KMS-11 (cell line): ENCODE data around the gene PHRF1.

Experiments used
- H2AFZ ChIP-seq: fragments of 200-600 bp; sonication (generic); 2 replicates; pipeline ENCODE4 v1.6.1; 2016; ENCODE audit warnings: antibody characterized with exemption, mixed run types, low read depth
- H3K27ac ChIP-seq: fragments of 200-600 bp; sonication (generic); 2 replicates; pipeline ENCODE4 v1.6.1; 2016; ENCODE audit warnings: mild to moderate bottlenecking, mixed run types
- H3K27me3 ChIP-seq: fragments of 200-600 bp; sonication (generic); 2 replicates; pipeline ENCODE4 v1.6.1; 2017; ENCODE audit warnings: mild to moderate bottlenecking, low read depth, mixed run types, moderate library complexity; ENCODE audit not compliant: insufficient read depth
- H3K36me3 ChIP-seq: fragments of 200-600 bp; sonication (generic); 2 replicates; pipeline ENCODE4 v1.6.1; 2017; ENCODE audit warnings: mild to moderate bottlenecking, mixed run types; ENCODE audit not compliant: insufficient read depth
- H3K4me1 ChIP-seq: fragments of 200-600 bp; sonication (generic); 2 replicates; pipeline ENCODE4 v1.6.1; 2016; ENCODE audit warnings: mild to moderate bottlenecking, low read depth, mixed run types; ENCODE audit not compliant: poor library complexity, severe bottlenecking
- H3K4me2 ChIP-seq: fragments of 200-600 bp; sonication (generic); 2 replicates; pipeline ENCODE4 v1.7.0; 2016; ENCODE audit warnings: mild to moderate bottlenecking, mixed run types
- H3K4me3 ChIP-seq: fragments of 200-600 bp; sonication (generic); IDR thresholded peaks from 2 replicates; pipeline ENCODE4 v1.6.1; 2017; ENCODE audit warnings: low read depth, low read length, mixed read lengths; ENCODE audit not compliant: insufficient read depth
- H3K79me2 ChIP-seq: fragments of 200-600 bp; sonication (generic); 2 replicates; pipeline ENCODE4 v1.6.1; 2016; ENCODE audit warnings: low read depth, mixed run types; ENCODE audit not compliant: insufficient read depth
- H3K9ac ChIP-seq: fragments of 200-600 bp; sonication (generic); 2 replicates; pipeline ENCODE4 v1.6.1; 2016; ENCODE audit warnings: mild to moderate bottlenecking, mixed run types
- H4K20me1 ChIP-seq: fragments of 200-600 bp; sonication (generic); 2 replicates; pipeline ENCODE4 v1.6.1; 2016; ENCODE audit warnings: mild to moderate bottlenecking, mixed run types; ENCODE audit not compliant: insufficient read depth
- CTCF ChIP-seq: fragments of 200-600 bp; sonication (generic); conservative IDR thresholded peaks from 2 replicates; pipeline ENCODE4 v1.6.1; 2017; ENCODE audit warnings: low read depth, mild to moderate bottlenecking, antibody characterized with exemption, low read length, moderate library complexity, mixed read lengths

PHRF1 gene

DNA sequence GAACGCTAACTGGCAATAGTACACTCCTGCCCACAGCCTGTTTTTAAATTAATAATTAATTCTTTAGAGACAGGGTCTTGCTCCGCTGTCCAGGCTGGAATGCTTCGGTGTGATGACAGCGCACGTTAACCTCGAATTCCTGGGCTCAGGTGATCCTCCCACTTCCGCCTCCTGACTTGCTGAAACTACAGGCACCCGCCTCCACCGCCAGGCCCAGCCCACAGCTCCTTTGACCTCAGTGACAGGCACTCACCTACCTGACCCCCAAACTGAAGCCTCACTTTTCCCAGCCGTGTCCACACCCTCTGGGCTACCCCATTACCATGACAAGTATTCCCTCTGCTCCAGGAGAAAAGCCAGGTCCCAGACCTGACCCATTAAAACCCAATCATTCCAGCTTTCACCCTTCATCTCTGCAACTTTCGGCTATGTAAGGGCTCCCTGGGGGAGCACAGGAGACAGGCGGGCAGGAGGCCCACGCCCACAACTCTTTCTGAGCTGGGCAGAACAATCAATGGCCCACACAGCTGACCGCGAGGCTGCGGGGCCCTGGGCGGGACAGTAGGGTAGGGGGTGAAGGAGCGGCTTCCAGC is 16.5 kb upstream of the PHRF1 start:
- Histone ChIP-seq H3K9ac (peak overlapping the region; percentile 39; the same call in 1 of the 2 replicates), H3K4me2 (peak overlapping the region; percentile 71), H3K36me3 (no peaks in the 10 kb centered on the region), H3K4me3 (no peak overlapping the region), H3K79me2 (no peaks in the 10 kb centered on the region), H2AFZ (peak overlapping the region; percentile 57; the same call in 1 of the 2 replicates), H3K27ac (no peak overlapping the region), H3K4me1 (peaks cover 13% of the 10 kb centered on the region), H4K20me1 (no peaks in the 10 kb centered on the region), H3K27me3 (no peaks in the 10 kb centered on the region; the same call in 1 of the 2 replicates)
- TF ChIP-seq CTCF, result no peak

- Histone ChIP-seq H2AFZ (peak within 1 kb of the TSS; percentile 81), H3K9ac (peak within 1 kb of the TSS; percentile 39; the same call in 1 of the 2 replicates), H3K4me1 (peaks cover 13% of the 10 kb centered on the region), H3K4me3 (no peak within 1 kb of the TSS), H3K27ac (no peak within 1 kb of the TSS), H3K36me3 (no peaks in the 10 kb centered on the region), H3K79me2 (no peaks in the 10 kb centered on the region), H4K20me1 (no peaks in the 10 kb centered on the region), H3K27me3 (no peaks in the 10 kb centered on the region; the same call in 1 of the 2 replicates), H3K4me2 (peak within 1 kb of the TSS; percentile 71)
- TF ChIP-seq CTCF, result no peak
Observed at GRCh38 chr11:560305-561147, 15.7 kb upstream of the PHRF1 start, which contains the start of the genes LMNTD2 and RASSF7. Gene LMNTD2 (minus strand): TSS chr11:560738. CDS start chr11:560716, 22 bp downstream. Gene RASSF7 (plus strand): TSS chr11:560970. CDS start chr11:561769, 799 bp downstream.

GRCh38 chr11:561148-562003 is 14.9 kb upstream of the PHRF1 start:
- TF ChIP-seq CTCF, result no peak
- Histone ChIP-seq H3K36me3 (no peaks in the 10 kb centered on the region), H3K4me3 (no peak overlapping the region), H2AFZ (peak overlapping the region; percentile 81), H3K4me1 (peaks cover 13% of the 10 kb centered on the region), H3K79me2 (no peaks in the 10 kb centered on the region), H3K4me2 (peak overlapping the region; percentile 63), H3K27me3 (no peaks in the 10 kb centered on the region; the same call in 1 of the 2 replicates), H3K27ac (no peak overlapping the region), H3K9ac (peak overlapping the region; percentile 30; the same call in 1 of the 2 replicates), H4K20me1 (no peaks in the 10 kb centered on the region)

GRCh38 chr11:562046-562645 is 14.1 kb upstream of the PHRF1 start:
- no peak for TF ChIP-seq CTCF
- no peak overlapping the region for H3K9ac ChIP-seq
- peak overlapping the region; percentile 63 for H3K4me2 ChIP-seq
- no peaks in the 10 kb centered on the region for H3K36me3 ChIP-seq
- H3K4me1 ChIP-seq, result peaks cover 13% of the 10 kb centered on the region
- no peak overlapping the region for H2AFZ ChIP-seq
- H4K20me1 ChIP-seq, result no peaks in the 10 kb centered on the region
- no peak overlapping the region for H3K27ac ChIP-seq
- no peaks in the 10 kb centered on the region for H3K79me2 ChIP-seq
- no peaks in the 10 kb centered on the region; the same call in 1 of the 2 replicates for H3K27me3 ChIP-seq
- no peak overlapping the region for H3K4me3 ChIP-seq
